Right lobe of liver (tissue), 4 donors: ENCODE results near the gene EYA4.

ENCODE experiments used
- POLR2A ChIP-seq: fragments of 450-650 bp; IDR thresholded peaks from one replicate; pipeline ENCODE4 v1.6.1; 2017; ENCODE audit warnings: antibody characterized with exemption, mild to moderate bottlenecking
- TF ChIP-seq, protein P1 (sequence below), 4 donors: fragments of 200-600 bp in 3 of 4; fragments of 450-650 bp in 1 of 4; IDR thresholded peaks; one replicate each; pipeline versions ENCODE4 v1.5.1 to v1.8.0; 2016 to 2022; ENCODE audit warnings: antibody characterized with exemption in 4 of 4, mild to moderate bottlenecking in 2 of 4
- donor health status: DM: no; HTN: no; CAD: no.
- donor health status: DM: no; HTN: no; CAD: no.
- donor health status: DM: no; HTN: yes; CAD: no.

DNA sequence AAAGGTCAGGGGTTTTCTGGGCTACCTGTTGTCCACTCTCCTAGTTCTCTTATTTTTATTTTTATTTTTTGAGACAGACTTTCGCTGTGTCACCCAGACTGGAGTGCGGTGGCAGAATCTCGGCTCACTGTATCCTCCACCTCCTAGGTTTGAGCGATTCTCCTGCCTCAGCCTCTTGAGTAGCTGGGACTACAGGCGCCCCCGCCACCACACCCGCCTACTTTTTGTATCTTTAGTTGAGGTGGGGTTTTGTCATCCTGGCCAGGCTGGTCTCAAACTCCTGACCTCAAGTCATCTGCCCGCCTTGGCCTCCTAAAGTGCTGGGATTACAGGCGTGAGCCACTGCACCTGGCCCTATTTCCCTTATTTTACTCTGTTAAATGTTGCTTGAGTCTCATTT is 149.0 kb downstream of the EYA4 start:
- TF ChIP-seq, protein P1, sequence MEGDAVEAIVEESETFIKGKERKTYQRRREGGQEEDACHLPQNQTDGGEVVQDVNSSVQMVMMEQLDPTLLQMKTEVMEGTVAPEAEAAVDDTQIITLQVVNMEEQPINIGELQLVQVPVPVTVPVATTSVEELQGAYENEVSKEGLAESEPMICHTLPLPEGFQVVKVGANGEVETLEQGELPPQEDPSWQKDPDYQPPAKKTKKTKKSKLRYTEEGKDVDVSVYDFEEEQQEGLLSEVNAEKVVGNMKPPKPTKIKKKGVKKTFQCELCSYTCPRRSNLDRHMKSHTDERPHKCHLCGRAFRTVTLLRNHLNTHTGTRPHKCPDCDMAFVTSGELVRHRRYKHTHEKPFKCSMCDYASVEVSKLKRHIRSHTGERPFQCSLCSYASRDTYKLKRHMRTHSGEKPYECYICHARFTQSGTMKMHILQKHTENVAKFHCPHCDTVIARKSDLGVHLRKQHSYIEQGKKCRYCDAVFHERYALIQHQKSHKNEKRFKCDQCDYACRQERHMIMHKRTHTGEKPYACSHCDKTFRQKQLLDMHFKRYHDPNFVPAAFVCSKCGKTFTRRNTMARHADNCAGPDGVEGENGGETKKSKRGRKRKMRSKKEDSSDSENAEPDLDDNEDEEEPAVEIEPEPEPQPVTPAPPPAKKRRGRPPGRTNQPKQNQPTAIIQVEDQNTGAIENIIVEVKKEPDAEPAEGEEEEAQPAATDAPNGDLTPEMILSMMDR (IDR thresholded peaks at IDR 0.05): no peak
- no peak for TF ChIP-seq POLR2A
